Right forelimb (tissue), 1 donor: ENCODE results near the gene SPPL2B.

Experiments
- DNase-seq: peaks from one replicate; pipeline ENCODE4 v3.0.0-alpha.2; 2018

Gene SPPL2B

DNA sequence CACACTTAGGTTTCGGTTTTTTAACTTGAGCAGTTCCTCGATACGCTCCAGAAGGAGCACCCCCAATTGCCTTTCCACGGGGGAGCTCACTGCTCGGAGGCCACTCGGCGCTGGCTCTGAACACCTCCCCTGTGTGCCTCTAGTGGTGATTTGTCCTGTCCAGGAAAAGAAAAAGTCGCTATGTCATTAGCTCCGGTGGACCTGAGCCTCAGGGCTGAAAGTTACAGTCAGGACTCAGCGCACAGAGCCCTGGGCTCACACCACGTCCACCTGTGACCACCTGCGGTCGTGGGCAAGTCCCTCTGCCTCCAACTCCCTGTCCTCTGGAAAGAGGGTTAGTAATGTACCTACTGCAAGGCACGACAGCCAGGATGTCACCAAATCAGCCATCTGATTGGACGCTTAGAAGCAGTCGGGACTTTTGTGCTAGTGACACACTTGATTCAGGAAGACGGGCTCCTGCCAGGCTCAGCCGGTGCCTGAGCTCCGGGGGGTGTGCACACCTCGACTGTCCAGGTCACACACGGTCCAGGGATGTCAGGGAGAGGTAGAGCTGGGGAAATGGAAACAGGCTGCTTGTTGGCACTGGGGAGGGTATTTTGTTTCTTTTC, 27.7 kb downstream of the SPPL2B start:
- DNase-seq: no peak

DNA sequence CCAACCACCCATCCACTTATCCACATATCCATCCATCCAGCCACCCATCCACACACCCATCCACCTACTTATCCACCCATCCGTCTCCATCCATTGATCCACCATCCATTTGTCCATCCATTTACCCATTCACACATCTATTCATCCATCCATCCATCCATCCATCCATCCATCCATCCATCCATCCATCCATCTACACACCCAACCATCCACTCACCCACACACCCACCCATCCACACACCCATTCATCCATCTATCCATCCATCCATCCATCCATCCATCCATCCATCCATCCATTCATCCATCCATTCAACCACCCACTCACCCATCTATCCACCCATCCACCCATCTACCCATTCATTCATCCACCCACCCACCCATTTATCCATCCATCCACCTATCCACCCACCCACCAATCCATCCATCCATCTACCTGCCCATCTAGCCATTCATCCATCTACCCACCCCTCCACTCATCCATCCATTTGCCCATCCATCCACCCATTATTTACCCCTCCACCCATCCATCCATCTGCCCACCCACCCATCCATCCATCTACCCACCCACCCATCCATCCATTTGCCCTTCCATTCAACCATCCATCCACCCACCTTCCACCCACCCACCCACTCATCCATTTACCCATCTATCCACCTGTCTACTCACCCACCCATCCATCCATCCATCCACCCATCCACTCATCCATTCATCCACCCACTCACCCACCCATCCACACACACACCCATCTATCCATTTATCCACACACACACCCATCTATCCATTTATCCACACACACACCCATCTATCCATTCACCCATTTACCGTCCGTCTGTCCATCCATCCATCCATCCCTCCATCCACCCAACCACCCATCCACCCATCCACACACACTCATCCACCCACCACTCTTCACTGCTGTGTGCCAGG, 29.1 kb downstream of the SPPL2B start:
- DNase-seq: no peak

DNA sequence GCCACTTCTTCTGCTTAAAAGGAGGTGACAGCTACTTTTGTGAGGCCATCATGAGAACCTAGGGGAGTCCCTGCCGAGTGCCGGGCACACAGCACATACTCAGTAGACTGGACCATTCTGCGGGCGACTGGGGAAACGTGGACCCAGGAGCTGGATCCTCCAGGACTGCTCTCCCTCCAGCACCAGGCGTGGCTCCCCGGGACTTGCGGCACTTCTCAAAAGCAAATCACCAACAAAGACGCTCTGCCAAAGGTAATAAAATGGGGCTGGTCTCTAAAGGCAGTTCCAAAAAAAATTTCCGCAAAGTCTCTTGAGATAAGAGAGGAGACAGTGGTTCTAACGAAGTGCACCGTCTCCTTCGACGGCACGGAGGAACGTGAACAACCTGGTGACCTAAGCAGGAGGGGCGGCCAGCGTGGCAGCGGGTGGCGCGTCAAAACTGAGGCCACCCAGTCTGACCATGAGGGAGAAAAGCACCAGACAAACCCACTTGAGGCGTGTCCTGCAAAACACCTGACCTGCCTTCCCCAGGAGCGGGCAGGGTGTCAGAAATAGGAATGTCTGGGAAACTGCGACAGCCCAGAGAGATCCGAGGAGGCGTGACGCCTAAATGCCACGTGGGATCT, 30.2 kb downstream of the SPPL2B start:
- DNase-seq: no peak

DNA sequence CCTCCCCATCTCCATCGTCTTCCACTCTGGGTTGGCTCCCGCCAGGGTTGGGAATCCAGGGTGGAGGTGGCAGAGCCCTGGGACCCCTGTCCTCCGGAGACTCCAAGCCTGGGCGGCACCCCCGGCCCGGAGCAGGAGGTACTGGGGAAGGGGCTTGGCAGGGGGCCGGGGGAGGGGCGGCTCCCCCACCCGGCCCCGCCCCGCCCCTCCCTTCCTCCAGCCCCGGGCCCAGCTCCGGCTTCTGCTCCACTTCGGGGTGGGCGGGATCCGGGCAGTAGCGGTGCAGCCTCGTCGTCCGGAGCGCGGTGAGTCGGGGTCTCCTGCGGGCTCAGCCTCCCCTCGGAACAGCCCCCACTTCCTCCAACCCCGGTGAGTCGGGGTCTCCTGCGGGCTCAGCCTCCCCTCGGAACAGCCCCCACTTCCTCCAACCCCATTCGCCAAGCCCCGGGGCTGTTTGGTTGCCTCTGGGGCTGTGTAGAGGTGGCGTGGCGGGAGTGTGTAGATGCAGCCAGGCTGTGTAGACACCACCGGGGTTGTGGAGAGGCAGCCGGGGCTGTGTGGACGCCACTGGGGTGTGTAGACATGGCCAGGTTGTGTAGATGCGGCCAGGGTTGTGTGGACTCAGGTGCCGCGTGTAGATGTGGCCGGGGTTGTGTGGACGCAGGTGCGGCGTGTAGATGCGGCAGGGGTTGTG, 31.7 kb downstream of the SPPL2B start, which contains the start of gene TMPRSS9:
Gene TMPRSS9 (plus strand): TSS at position 274 of the 694 bp plus-strand sequence. CDS start 29,521 bp downstream, outside the sequence.
- DNase-seq: no peak

DNA sequence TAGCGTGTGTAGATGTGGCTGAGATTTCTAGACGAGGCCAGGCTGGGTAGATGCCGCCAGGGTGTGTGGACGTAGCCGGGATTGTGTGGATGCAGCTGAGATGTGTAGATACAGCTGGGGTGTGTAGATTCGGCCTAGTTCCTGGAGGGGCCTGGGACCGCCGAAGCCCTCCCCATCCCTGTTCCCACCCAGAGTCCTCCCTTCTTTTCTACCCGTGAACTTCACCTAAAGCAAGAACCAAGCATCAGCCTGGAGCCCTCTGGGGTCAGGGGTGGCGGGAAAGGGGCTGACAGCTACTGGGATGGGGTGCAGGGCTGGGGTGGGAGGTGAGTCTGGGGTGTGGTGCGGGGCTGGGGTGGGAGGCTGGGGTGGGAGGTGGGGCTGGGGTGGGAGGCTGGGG, 32.3 kb downstream of the SPPL2B start:
- DNase-seq: no peak

DNA sequence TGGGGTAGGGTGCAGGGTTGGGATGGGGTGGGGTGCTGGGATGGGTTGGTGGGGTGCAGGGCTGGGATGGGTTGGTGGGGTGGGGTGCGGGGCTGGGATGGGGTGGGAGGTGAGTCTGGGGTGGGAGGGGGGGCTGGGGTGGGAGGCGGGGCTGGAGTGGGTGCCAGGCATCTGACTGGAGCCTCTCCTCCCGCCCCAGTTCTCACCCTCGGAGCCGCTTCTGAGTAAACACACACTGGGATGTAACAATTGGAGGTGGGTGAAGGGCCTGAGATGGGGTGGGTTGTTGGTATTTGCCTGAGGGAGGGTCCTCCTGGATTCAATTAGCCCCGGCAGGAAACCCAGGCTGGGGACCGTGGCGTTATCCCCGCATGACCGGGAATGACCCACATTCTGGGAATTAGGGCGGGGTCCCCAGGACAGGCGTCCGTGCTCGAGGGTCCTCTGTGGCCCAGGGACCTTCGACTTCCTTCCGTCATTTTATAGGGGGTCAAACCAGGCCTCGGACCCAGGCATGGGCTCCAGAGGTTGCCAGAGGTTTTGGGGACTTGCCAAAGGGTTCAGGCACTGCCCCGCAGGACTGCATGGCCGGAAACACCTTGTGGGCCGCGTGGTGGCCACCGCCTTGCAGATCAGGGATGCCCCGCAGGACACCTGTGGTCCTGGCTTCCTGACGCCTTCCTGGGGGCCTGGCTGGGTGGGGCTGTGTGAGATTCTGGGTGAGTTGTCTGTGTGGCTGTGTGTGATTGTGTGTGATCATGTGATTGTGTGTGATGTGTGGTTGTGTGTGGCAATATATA, 33.0 kb downstream of the SPPL2B start:
- DNase-seq: no peak

DNA sequence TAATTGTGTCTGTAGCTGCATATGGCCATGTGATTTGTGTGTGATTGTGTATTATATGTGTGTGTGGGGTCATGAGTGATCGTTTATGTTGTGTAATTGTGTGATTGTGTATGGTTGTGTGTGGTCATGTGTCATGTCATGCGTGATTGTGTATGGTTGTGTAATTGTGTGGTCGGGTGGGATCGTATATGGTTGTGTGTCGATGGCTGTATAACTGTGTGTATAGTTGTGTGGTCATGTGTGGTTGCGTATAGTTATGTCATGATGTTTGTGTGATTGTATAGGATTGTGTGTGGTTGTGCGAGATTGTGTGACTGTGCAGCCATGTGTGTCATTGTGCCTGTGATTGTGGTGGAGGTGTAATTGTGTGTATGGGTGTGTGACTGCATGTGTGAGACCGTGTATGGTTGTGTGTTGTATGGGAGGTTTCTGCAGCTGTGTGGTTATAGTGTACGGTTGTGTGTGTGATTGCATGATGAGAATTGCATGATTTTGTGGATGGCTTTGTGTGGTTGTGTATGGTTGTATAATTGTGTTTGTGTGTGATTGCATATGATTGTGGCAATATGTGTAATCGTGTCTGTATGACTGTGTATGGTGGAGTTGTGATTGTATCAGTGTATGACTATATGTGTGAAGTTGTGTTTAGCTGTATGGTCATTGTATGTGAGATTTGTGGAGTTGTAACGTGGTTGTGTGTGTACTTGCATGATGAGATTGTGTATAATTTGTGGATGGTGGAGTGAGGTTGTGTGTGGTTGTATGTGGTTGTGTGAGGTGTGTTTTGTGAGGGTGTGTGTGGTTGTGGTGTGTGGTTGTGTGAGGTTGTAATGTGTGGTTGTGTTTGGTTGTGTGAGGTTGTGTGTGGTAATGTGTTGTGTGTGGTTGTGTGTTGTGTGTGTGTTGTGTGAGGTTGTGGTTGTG, 33.8 kb downstream of the SPPL2B start:
- no peak for DNase-seq

DNA sequence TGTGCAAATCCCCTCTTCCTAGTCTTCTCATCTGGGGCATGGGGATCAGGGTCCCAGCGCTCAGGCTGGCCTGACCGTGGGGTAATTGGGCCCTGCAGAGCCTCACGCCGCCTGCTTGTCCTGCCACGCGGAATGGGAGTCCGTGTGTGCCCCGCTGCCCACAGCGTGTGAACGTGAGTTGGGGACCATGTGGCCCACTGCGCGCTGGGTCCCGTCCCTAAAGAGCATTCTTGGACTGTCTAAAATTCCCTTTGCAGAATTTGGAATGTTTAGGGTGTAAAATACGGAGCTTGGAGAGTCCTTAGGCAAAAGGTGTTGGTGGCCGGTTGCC, 34.5 kb downstream of the SPPL2B start:
- no peak for DNase-seq

DNA sequence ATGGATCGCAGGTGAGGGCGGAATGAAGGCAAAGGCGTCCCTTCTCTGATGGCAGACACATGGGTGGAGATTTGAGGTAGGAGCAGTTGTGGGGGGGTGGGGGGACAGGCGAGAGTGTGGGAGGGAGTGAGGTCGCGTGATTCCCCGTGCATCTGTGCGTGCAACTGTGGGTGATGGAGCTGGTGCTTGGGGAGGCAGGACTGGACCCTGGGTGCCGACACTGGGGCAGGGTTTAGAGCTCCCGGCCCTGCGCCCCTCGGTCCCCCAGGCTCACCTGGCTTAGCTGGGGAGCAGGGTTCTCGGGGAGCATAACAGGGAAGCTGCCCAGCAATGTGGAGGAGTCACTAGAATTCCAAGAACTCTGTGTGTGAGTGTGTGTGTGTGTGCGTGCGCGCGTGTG, 34.9 kb downstream of the SPPL2B start:
- DNase-seq: no peak

DNA sequence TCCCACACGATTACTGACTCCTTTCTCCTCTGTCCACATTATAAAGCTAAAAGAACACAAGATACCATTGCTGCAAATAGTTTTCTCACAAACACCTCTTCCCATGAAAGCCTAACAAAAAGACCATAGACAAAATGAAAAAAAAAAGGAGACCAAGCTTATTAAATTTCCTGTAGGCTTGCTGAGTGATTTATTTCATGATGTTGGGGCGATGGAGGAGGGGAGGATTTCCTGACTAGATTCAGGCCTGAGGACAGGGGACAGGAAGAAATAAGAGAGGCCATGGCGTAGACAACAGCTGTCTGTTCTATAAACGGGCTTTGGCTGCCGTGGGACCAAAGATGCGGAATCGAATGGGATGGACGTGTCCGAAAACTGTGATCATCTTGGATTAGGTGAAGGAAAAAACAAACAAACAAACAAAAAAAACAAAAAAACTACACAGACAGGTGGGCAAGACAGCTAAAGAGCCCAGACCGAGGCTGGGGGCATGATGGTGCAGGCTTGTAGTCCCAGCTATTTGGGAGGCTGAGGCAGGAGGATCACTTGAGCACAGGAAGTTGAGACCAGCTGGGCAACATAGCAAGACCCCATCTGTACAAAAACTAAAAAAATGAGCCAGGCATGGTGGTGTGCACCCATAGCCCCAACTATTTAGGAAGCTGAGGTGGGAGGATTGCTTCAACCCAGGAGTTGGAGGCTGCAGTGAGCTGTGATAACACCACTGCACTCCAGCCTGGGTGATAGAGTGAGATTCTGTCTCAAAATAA, 36.9 kb downstream of the SPPL2B start:
- no peak for DNase-seq

DNA sequence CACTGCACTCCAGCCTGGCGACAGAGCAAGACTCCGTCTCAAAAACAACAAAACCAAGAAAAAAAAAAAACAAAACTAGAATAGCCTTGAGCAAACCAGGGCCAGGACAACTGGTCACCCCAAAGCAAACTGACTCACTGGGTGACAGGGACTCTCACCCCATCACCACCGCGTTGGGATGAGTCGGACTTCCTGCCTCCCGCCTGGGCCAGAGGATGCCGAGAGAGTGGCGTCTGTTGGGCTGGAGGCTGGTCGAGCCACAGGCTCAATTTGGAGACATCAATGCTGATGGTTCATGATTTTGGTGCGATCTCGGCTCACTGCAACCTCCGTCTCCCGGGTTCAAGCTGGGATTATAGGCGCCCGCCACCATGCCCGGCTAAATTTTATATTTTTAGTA, 43.2 kb downstream of the SPPL2B start:
- DNase-seq: no peak

DNA sequence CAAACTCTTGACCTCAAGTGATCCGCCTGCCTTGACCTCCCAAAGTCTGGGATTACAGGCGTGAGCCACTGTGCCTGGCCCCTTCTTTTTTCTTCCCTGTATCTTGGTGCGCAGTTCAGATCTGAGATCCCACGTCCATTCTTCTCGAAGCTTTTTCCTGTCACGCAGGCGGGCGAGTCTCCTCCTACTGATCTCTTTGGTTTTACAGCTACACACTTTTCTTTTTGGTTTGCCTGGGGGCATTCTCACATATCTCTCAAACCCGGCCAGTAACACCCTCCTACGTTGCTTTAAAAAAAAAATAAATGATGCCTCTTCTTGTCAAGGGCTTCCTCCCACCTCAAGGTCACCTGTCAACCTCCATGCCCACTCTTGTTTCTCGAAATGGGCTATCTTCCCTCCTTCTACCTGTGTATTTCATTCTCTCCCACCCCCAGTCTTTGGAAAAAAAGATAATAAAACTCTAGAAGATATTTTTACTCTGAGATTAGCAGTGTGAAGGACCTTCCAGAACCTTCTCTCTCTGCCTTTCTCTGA, 43.7 kb downstream of the SPPL2B start:
- no peak for DNase-seq

DNA sequence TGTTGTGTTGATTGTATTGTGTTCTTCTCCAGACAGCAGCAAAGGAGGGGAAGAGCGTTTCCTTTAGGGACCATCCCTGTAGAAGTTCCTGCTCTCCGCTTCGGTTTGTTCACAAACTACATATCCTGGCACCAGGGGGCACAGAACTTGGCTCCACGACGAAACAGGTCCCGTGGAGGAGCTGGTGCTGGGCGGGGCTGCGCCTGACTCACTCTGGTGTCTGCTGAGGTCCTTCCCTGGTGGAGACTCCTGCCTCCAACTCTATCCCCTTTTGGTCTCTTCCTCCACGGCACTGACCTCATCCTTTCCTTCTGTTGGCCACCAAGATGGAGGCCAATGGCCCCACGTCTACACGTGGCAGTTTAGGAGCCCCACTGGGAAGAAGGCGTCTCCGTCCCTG, 46.3 kb downstream of the SPPL2B start:
- DNase-seq: no peak

DNA sequence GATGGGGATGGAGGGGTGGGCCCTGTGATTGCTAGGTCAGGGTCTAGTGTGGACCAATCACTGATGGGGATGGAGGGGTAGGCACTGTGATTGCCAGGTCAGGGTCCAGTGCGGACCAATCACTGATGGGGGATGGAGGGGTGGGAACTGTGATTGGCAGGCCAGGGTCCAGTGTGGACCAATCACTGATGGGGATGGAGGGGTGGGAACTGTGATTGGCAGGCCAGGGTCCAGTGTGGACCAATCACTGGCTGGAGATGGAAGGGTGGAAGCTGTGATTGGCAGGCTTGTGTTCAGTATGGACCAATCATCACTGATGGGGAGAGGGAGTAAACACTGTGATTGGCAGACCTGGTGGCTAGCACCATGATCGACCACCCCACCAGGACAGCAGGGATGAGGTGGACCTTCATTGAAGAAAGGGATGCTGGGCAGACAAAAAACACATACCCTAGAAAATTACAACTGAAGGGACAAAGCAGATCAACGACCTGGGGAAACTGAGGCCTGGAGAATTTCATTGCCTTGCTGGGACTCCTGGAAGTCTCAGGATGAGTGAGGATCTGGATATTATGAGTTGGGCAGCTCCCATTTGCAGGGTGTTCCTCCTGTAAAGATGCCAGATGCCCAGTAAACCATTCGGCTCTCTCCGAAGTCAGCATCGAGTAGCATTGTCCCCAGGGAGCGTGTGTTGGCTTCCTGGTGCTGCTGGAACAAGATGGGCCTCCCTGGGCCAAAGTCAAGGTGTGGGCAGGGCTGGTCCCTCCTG, 47.1 kb downstream of the SPPL2B start:
- DNase-seq: no peak

DNA sequence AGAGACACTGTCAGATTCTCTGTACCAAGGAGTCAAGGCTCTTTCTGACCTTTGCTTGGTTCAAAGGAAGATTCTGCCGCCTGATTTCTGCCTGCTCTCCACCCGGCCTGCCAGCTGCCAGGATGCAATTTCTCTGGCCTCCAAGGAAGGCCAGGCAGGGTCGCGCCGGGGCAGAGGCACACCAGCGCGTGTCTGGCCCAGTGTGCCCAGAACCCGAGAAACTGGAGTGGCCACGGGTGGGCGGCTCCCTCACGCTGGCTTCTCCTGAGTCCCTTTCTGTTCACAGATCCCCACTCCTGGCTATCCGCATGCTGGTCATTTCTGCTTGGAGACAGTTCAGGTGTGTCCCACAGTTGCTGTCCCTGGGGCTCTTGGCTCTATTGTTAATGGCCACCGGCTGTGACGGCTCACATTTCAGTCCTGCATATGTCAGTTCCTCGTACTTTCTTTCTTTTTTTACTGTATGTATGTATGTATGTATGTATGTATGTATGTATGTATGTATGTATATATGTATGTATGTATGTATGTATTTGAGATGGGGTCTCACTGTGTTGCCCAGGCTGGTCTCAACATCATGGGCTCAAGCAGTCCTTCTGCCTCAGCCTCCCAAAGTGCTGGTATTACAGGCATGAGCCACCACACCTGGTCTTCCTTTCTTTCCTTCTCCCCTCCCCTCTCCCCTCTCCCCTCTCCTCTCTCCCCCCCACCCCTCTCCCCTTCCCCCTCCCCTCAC, 48.5 kb downstream of the SPPL2B start:
- no peak for DNase-seq

DNA sequence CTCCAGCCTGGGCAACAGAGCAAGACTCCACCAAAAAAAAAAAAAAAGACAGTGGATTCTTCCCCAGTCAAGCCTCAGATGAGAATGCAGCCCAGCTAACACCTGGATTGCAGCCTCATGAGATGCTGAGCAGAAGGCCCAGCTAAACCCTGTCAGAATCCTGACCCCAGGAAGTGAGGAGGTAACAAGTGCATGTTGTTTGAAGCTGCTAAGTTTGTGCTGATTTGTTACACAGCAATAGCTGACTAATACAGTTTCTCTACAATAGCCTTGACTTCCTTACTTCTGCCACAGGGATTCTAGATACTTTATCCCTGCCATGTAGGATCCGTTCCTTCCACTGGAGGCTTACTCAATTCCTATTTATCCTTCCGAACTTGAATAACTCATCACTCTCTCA, 52.1 kb downstream of the SPPL2B start:
- no peak for DNase-seq

DNA sequence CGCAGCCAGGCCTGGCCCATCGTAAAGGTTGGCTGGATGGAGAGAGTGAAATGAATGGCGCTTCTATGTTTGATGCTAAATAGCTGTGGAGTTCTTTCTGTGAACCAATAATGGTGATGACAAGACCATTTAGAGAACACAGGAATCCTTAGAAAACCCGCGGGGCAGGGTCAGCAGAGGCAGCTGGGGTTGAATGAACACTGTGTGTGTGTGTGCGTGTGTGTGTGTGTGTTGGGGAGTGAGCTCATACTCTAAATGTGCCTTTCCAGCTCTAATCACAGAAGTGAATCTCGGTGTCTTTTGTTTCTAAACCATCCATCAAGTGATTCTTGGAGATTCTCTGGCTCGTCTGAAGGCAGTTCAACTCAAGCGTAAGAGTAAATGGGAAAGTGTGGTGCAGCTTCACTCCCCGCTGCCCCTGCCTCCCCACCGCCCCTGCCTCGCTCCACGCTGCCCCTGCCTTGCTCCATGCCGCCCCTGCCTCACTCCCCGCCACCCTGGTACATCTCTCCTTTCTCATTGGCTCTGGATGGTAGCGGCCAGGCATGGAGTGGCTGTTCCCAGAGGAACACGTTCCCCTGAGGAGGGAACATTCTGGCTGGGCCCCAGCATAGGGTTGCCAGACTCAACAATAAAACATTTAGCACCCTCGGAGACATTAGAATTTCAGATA, 52.8 kb downstream of the SPPL2B start:
- no peak for DNase-seq
